Measurements from ENCODE around the gene CTSA. TPM values are rescaled to one million over a fixed set of nuclear protein-coding genes. Genes with fewer than 3 reads are reported as not detected.

Gene CTSA
- total and polyA plus RNA-seq, 3 donors from 2014 or later: 103 to 223 (median 112) TPM

DNA sequence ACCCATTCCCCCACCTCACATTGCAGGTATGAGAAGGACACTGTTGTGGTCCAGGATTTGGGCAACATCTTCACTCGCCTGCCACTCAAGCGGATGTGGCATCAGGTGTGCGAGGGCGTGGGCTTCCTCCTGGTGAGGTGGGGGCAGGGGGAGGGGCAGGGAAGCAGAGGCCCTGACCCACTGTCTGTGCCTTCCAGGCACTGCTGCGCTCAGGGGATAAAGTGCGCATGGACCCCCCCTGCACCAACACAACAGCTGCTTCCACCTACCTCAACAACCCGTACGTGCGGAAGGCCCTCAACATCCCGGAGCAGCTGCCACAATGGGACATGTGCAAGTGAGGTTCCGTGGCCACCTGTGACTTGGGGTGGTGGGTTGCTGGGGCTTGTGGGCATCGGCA lies 3.7 kb downstream of the CTSA start:
- Histone ChIP-seq H3K27ac (no peak overlapping the region), H3K4me3 (no peak overlapping the region), H3K4me1 (peaks cover 9% of the 10 kb centered on the region), H3K27me3 (no peaks in the 10 kb centered on the region), H3K9me3 (no peaks in the 10 kb centered on the region), H3K36me3 (ENCODE audit: low read depth, missing control alignments) (no peaks in the 10 kb centered on the region)
- intact Hi-C loops (cut with DNase I; ENCODE audit: low total_unique reads): loop anchor here (10.0 kb wide), 1 partner anchor 60 kb away; no protein-coding TSS in a partner anchor
- TF ChIP-seq POLR2A (IDR thresholded peaks at IDR 0.05): no peak
- TF ChIP-seq, protein P1, sequence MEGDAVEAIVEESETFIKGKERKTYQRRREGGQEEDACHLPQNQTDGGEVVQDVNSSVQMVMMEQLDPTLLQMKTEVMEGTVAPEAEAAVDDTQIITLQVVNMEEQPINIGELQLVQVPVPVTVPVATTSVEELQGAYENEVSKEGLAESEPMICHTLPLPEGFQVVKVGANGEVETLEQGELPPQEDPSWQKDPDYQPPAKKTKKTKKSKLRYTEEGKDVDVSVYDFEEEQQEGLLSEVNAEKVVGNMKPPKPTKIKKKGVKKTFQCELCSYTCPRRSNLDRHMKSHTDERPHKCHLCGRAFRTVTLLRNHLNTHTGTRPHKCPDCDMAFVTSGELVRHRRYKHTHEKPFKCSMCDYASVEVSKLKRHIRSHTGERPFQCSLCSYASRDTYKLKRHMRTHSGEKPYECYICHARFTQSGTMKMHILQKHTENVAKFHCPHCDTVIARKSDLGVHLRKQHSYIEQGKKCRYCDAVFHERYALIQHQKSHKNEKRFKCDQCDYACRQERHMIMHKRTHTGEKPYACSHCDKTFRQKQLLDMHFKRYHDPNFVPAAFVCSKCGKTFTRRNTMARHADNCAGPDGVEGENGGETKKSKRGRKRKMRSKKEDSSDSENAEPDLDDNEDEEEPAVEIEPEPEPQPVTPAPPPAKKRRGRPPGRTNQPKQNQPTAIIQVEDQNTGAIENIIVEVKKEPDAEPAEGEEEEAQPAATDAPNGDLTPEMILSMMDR (IDR thresholded peaks at IDR 0.05): no peak
- WGBS, 2 donors: 80 to 85% methylated on average over 11 to 12 of the region's 12 CpGs
- no peak for DNase-seq

DNA sequence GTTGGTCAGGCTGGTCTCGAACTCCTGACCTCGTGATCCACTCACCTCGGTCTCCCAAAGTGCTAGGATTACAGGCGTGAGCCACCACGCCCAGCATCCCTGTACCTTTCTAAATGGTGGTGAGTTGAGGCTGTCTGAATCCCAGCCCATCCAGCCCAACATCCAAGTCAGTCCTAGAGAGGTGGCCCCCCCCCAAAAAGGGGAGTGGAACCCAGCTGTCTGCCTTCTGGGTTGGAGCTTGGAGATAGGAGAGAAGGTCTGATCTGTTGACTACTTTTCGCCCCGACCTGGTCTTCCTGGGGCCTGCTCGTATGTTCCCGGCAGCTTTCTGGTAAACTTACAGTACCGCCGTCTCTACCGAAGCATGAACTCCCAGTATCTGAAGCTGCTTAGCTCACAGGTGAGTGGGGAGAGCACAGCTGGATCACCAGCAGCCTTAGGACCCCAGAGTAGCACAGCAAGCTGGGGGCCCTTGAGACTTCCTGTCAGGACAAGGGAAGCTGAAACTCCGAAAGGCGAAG lies 5.6 kb downstream of the CTSA start:
- 95 to 96% methylated on average over 11 to 14 of the region's 14 CpGs for WGBS, 2 donors

DNA sequence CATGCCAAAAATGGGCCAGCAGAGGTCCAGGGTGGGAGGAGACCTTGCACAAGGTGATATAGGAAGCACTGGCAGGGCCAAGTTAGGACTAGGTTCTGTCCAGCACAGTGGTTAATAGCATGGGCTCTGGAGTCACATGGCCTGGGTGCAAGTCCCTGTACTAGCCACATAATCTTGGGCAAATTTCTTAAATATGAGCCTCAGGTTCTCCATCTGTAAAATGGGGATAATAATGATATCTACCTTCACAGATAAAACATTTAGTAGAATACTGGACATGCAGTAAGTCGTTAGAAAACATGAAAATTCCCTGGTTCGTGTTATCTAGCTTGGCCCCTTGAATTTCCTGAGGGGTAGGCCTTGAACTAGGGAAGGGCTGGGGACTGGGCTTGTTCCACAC lies 6.2 kb downstream of the CTSA start:
- Histone ChIP-seq H3K27me3 (no peaks in the 10 kb centered on the region), H3K36me3 (ENCODE audit: low read depth, missing control alignments) (no peaks in the 10 kb centered on the region), H3K9me3 (no peaks in the 10 kb centered on the region), H3K27ac (no peak overlapping the region), H3K4me1 (no peaks in the 10 kb centered on the region), H3K4me3 (no peak overlapping the region)
- TF ChIP-seq, protein P1 (IDR thresholded peaks at IDR 0.05): no peak
- TF ChIP-seq POLR2A (IDR thresholded peaks at IDR 0.05): no peak
- WGBS, 2 donors: 78 to 80% methylated on average over 2 of the region's 2 CpGs
- intact Hi-C loops (cut with DNase I; ENCODE audit: low total_unique reads): loop anchor here (10.0 kb wide), 1 partner anchor 58 kb away; no protein-coding TSS in a partner anchor
- no peak for DNase-seq

More for the DNA sequence above, 5.6 kb downstream of the CTSA start:
- Histone ChIP-seq H3K4me1 (peaks cover 5% of the 10 kb centered on the region), H3K9me3 (no peaks in the 10 kb centered on the region), H3K36me3 (ENCODE audit: low read depth, missing control alignments) (no peaks in the 10 kb centered on the region), H3K27me3 (no peaks in the 10 kb centered on the region), H3K27ac (no peak overlapping the region), H3K4me3 (no peak overlapping the region)
- intact Hi-C loops (cut with DNase I; ENCODE audit: low total_unique reads): loop anchor here (10.0 kb wide), 1 partner anchor 58 kb away; no protein-coding TSS in a partner anchor
- DNase-seq: no peak
- no peak for TF ChIP-seq POLR2A (IDR thresholded peaks at IDR 0.05)
- TF ChIP-seq, protein P1 (IDR thresholded peaks at IDR 0.05): no peak

DNA sequence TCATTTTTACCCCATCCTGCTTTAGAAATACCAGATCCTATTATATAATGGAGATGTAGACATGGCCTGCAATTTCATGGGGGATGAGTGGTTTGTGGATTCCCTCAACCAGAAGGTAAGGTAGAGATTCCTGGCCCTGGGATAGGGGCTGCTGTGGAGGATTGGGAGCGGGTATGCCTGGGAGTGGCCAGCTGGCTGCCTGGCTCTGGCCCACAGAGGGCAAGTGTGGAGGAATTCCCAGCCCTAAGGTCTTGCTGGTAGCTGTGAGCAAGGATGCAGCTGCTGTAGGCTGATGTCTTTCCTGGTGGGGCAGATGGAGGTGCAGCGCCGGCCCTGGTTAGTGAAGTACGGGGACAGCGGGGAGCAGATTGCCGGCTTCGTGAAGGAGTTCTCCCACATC lies 6.6 kb downstream of the CTSA start:
- WGBS, 2 donors: 79 to 88% methylated on average over 7 of the region's 7 CpGs

More for the DNA sequence above, 6.6 kb downstream of the CTSA start:
- Histone ChIP-seq H3K27me3 (no peaks in the 10 kb centered on the region), H3K36me3 (ENCODE audit: low read depth, missing control alignments) (no peaks in the 10 kb centered on the region), H3K27ac (no peak overlapping the region), H3K9me3 (no peaks in the 10 kb centered on the region), H3K4me1 (no peaks in the 10 kb centered on the region), H3K4me3 (no peak overlapping the region)
- no peak for TF ChIP-seq POLR2A (IDR thresholded peaks at IDR 0.05)
- TF ChIP-seq, protein P1 (IDR thresholded peaks at IDR 0.05): no peak
- no peak for DNase-seq
- intact Hi-C loops (cut with DNase I; ENCODE audit: low total_unique reads): loop anchor here (10.0 kb wide), 1 partner anchor 57 kb away; no protein-coding TSS in a partner anchor

All from testis (tissue), 3 donors.